GM12878 (cell line): ENCODE results near the gene POLR1G. TPM values are rescaled to one million over a fixed set of nuclear protein-coding genes. Genes with fewer than 3 reads are reported as not detected.

Experiments used
- BCL11A ChIP-seq: IDR thresholded peaks from 2 replicates; pipeline ENCODE4 v1.6.1; 2011; ENCODE audit warnings: low read depth, low read length
- BHLHE40 ChIP-seq, 2 experiments: fragments of 450-650 bp in 1 of 2; IDR thresholded peaks; 2 replicates each; pipeline ENCODE4 v1.6.1; 2011 to 2017; ENCODE audit warnings: low read depth in 2 of 2, borderline replicate concordance in 1 of 2, improper control_type of control experiment in 1 of 2, low read length in 1 of 2, mild to moderate bottlenecking in 1 of 2
- CBX3 ChIP-seq: fragments of 200-600 bp; sonication (generic); IDR thresholded peaks from 2 replicates; pipeline ENCODE4 v1.6.1; 2016; ENCODE audit warnings: low read depth, borderline replicate concordance
- CBX5 ChIP-seq: sonication (generic); IDR thresholded peaks from 2 replicates; pipeline ENCODE4 v1.6.1; 2016; ENCODE audit warnings: low read depth, moderate library complexity, mild to moderate bottlenecking, inconsistent platforms
- CEBPZ ChIP-seq: fragments of 150-350 bp; IDR thresholded peaks from 2 replicates; pipeline ENCODE4 v1.6.1; 2016; ENCODE audit warnings: low read depth, low read length
- CHD1 ChIP-seq: IDR thresholded peaks from 2 replicates; pipeline ENCODE4 v1.6.1; 2012; ENCODE audit warnings: low read depth, low read length, improper control_type of control experiment
- ESRRA ChIP-seq: IDR thresholded peaks from 2 replicates; pipeline ENCODE4 v1.6.1; 2012; ENCODE audit warnings: mild to moderate bottlenecking, low read length, improper control_type of control experiment
- FOS ChIP-seq: IDR thresholded peaks from 3 replicates; pipeline ENCODE4 v1.6.1; 2011; ENCODE audit warnings: borderline replicate concordance; ENCODE audit not compliant: insufficient read length; ENCODE audit errors: extremely low read depth
- FOXM1 ChIP-seq: IDR thresholded peaks from 2 replicates; pipeline ENCODE4 v1.6.1; 2012; ENCODE audit warnings: low read depth, mild to moderate bottlenecking, inconsistent platforms, low read length, moderate library complexity
- HCFC1 ChIP-seq: fragments of 150-350 bp; IDR thresholded peaks from 2 replicates; pipeline ENCODE4 v1.6.1; 2014; ENCODE audit warnings: low read length
- IRF3 ChIP-seq: fragments of 450-650 bp; IDR thresholded peaks from 2 replicates; pipeline ENCODE4 v1.6.1; 2014; ENCODE audit warnings: mild to moderate bottlenecking
- JUNB ChIP-seq: IDR thresholded peaks from 2 replicates; pipeline ENCODE4 v1.6.1; 2016; ENCODE audit warnings: antibody characterized with exemption, mild to moderate bottlenecking
- MEF2B ChIP-seq: fragments of 450-650 bp; IDR thresholded peaks from 2 replicates; pipeline ENCODE4 v1.6.1; 2018; ENCODE audit warnings: mild to moderate bottlenecking, moderate library complexity; ENCODE audit not compliant: partially characterized antibody, poor library complexity, severe bottlenecking
- PBX3 ChIP-seq: IDR thresholded peaks from 2 replicates; pipeline ENCODE4 v1.6.1; 2011; ENCODE audit warnings: mild to moderate bottlenecking, low read depth, low read length, moderate library complexity; ENCODE audit not compliant: insufficient replicate concordance
- POLR2A ChIP-seq: IDR thresholded peaks from 2 replicates; pipeline ENCODE4 v1.6.1; 2011; ENCODE audit warnings: low read depth, mild to moderate bottlenecking, low read length
- POU2F2 ChIP-seq: IDR thresholded peaks from 3 replicates; pipeline ENCODE4 v1.6.1; 2011; ENCODE audit warnings: low read depth, mild to moderate bottlenecking, low read length, borderline replicate concordance
- RELB ChIP-seq: fragments of 450-650 bp; IDR thresholded peaks from 2 replicates; pipeline ENCODE4 v1.6.1; 2017; ENCODE audit warnings: low read depth, mild to moderate bottlenecking, moderate library complexity
- RUNX3 ChIP-seq: IDR thresholded peaks from 2 replicates; pipeline ENCODE4 v1.6.1; 2012; ENCODE audit warnings: low read length, inconsistent platforms
- SUPT20H ChIP-seq: IDR thresholded peaks from 2 replicates; pipeline ENCODE4 v1.6.1; 2011; ENCODE audit warnings: low read depth, mild to moderate bottlenecking, low read length, moderate library complexity, borderline replicate concordance; ENCODE audit not compliant: control insufficient read depth
- polyA plus RNA-seq, 11 experiments: library from polyadenylated mRNA; depleted of rRNA in 4 of 11; unstranded in 6 of 11; stranded (reverse) in 5 of 11; fragments of >200 nt; fragmentation: Nextera tagmentation in 4 of 11; fragmentation: Illumina TruSeq in 1 of 11; extraction: Ambion mirVana in 4 of 11; extraction: Trizol in 1 of 11; gene quantifications; 1 replicate in 1 of 11; 2 replicates in 10 of 11; pipeline versions ENCODE4 v1.2.1 to v1.2.3, GENCODE V29; 2011 to 2016; ENCODE audit warnings: inconsistent platforms in 2 of 11, missing spikeins in 2 of 11, low read depth in 1 of 11
- total RNA-seq, 4 experiments: library from RNA; depleted of rRNA in 3 of 4; stranded (reverse); fragments of >200 nt in 3 of 4; fragmentation: Illumina TruSeq in 1 of 4; extraction: Trizol in 1 of 4; gene quantifications; 2 replicates each; pipeline versions ENCODE4 v1.2.1 to v1.2.3, GENCODE V29; 2013 to 2021

The POLR1G gene
- total and polyA plus RNA-seq, 10 of the 15 experiments (the other 5 are each of a cell fraction or from before 2014, with no cell fraction given), result 2.0 to 30.9 (median 20.5) TPM

- TF ChIP-seq ESRRA (no peak), CBX5 (no peak), BHLHE40 (IDR thresholded peaks at IDR 0.05; ENCODE audit: borderline replicate concordance in 1 of 2, low read depth in 2 of 2, low read length in 1 of 2) (peak; percentile 98), POU2F2 (peak; percentile 27; the same call in 1 of the 3 replicates), PBX3 (no peak), RUNX3 (peak; percentile 64; the same call in 1 of the 2 replicates), JUNB (no peak), FOXM1 (peak; percentile 66; the same call in 1 of the 2 replicates), IRF3 (peak; percentile 22; the same call in 1 of the 2 replicates), FOS (no peak), HCFC1 (peak; percentile 58; the same call in 1 of the 2 replicates), CHD1 (peak; percentile 99), BCL11A (no peak), CEBPZ (no peak), SUPT20H (no peak), RELB (peak; percentile 100), CBX3 (no peak), POLR2A (peak; percentile 85), MEF2B (peak; percentile 52)
Measured at GRCh38 chr19:45406226-45407090, at the start of gene POLR1G (continued).
